Esophagus muscularis mucosa (tissue), 4 donors: ENCODE results near the gene CYFIP2. TPM values are rescaled to one million over a fixed set of nuclear protein-coding genes. Genes with fewer than 3 reads are reported as not detected.

Experiments
- DNase-seq: peaks from one replicate; pipeline ENCODE4 v3.0.0-alpha.2; 2017; ENCODE audit errors: extremely low spot score
- H3K27ac ChIP-seq, 4 donors: fragments of 200-600 bp; sonication (generic); replicated peaks in 1 of 4; 1 replicate in 3 of 4; 2 replicates in 1 of 4; pipeline ENCODE4 v1.5.1; 2016 to 2019; ENCODE audit warnings: mild to moderate bottlenecking in 1 of 4
- H3K27me3 ChIP-seq, 4 donors: fragments of 200-600 bp; sonication (generic); one replicate each; pipeline versions ENCODE4 v1.5.1 to v1.6.0; 2016 to 2019
- H3K36me3 ChIP-seq, 4 donors: fragments of 200-600 bp; sonication (generic); one replicate each; pipeline ENCODE4 v1.5.1; 2016 to 2019
- H3K4me1 ChIP-seq, 4 donors: fragments of 200-600 bp; sonication (generic); one replicate each; pipeline ENCODE4 v1.5.1; 2016 to 2019
- H3K4me3 ChIP-seq, 4 donors: fragments of 200-600 bp; sonication (generic); 1 replicate in 2 of 4; 2 replicates in 2 of 4; pipeline ENCODE4 v1.5.1; 2016 to 2019; ENCODE audit warnings: mild to moderate bottlenecking in 4 of 4, moderate library complexity in 1 of 4
- H3K9me3 ChIP-seq, 4 donors: fragments of 200-600 bp; sonication (generic); 1 replicate in 3 of 4; 2 replicates in 1 of 4; pipeline ENCODE4 v1.5.1; 2016 to 2019
- EP300 ChIP-seq: sonication (generic); formaldehyde crosslinking; IDR thresholded peaks from one replicate; pipeline ENCODE4 v1.6.1; 2017; ENCODE audit warnings: antibody characterized with exemption
- POLR2A ChIP-seq: fragments of 450-650 bp; IDR thresholded peaks from one replicate; pipeline ENCODE4 v1.6.1; 2017; ENCODE audit warnings: antibody characterized with exemption, moderate library complexity, mild to moderate bottlenecking, low read depth
- POLR2AphosphoS5 ChIP-seq, 2 donors: sonication (generic); formaldehyde crosslinking; IDR thresholded peaks; one replicate each; pipeline ENCODE4 v1.6.1; 2017; ENCODE audit warnings: antibody characterized with exemption in 2 of 2
- WGBS: methylation state at CpG from one replicate; pipeline ENCODE4 v1.1.5; 2018; 5-methylcytosine and 5-hydroxymethylcytosine counted together
- intact Hi-C: fragments of 100-400 bp; cut with DNase I; formaldehyde crosslinking; loops from one replicate; pipeline ENCODE4 v1.15.1; 2023
- total RNA-seq, 4 donors: library from RNA; depleted of rRNA; stranded (reverse); fragments of >200 nt; gene quantifications; one replicate each; pipeline versions ENCODE4 v1.1.0 to v1.2.1, GENCODE V29; 2016
- TF ChIP-seq, protein P1 (sequence below), 3 experiments: fragments of 200-600 bp in 2 of 3; fragments of 450-650 bp in 1 of 3; sonication (generic) in 2 of 3; IDR thresholded peaks; one replicate each; pipeline ENCODE4 v1.5.1; 2017 to 2019; ENCODE audit warnings: antibody characterized with exemption in 3 of 3, mild to moderate bottlenecking in 2 of 3, moderate library complexity in 1 of 3

Gene CYFIP2
- total RNA-seq, 4 donors from 2014 or later: 12.6 to 24.9 (median 14.6) TPM

- no peaks in the 10 kb centered on the region for H3K27me3 ChIP-seq
- no peak for DNase-seq
- no peaks in the 10 kb centered on the region for H3K9me3 ChIP-seq
- peaks cover 0 to 14% (median 8%) of the 10 kb centered on the region in 4 donors for H3K4me1 ChIP-seq
- intact Hi-C loops: no loop called here
- peaks cover 0 to 6% (median 0%) of the 10 kb centered on the region in 4 donors for H3K36me3 ChIP-seq
- TF ChIP-seq, protein P1, sequence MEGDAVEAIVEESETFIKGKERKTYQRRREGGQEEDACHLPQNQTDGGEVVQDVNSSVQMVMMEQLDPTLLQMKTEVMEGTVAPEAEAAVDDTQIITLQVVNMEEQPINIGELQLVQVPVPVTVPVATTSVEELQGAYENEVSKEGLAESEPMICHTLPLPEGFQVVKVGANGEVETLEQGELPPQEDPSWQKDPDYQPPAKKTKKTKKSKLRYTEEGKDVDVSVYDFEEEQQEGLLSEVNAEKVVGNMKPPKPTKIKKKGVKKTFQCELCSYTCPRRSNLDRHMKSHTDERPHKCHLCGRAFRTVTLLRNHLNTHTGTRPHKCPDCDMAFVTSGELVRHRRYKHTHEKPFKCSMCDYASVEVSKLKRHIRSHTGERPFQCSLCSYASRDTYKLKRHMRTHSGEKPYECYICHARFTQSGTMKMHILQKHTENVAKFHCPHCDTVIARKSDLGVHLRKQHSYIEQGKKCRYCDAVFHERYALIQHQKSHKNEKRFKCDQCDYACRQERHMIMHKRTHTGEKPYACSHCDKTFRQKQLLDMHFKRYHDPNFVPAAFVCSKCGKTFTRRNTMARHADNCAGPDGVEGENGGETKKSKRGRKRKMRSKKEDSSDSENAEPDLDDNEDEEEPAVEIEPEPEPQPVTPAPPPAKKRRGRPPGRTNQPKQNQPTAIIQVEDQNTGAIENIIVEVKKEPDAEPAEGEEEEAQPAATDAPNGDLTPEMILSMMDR (IDR thresholded peaks at IDR 0.05): no peak
- no peak for TF ChIP-seq POLR2A
- TF ChIP-seq EP300: no peak
- no peak for TF ChIP-seq POLR2AphosphoS5 (IDR thresholded peaks at IDR 0.05)
- WGBS: 71% methylated on average over 10 of the region's 10 CpGs
- no peak overlapping the region for H3K27ac ChIP-seq
- no peak overlapping the region for H3K4me3 ChIP-seq
Observed at GRCh38 chr5:157290981-157291711, 25.2 kb downstream of the CYFIP2 start.

- H3K36me3 ChIP-seq: peaks cover 0 to 10% (median 1%) of the 10 kb centered on the region in 4 donors
- no peak for DNase-seq
- H3K27me3 ChIP-seq: no peaks in the 10 kb centered on the region
- intact Hi-C loops: no loop called here
- H3K4me1 ChIP-seq: peaks cover 0 to 7% (median 0%) of the 10 kb centered on the region in 4 donors
- no peak overlapping the region for H3K4me3 ChIP-seq
- no peak overlapping the region for H3K27ac ChIP-seq
- no peaks in the 10 kb centered on the region for H3K9me3 ChIP-seq
- no peak for TF ChIP-seq POLR2AphosphoS5 (IDR thresholded peaks at IDR 0.05)
- TF ChIP-seq, protein P1 (IDR thresholded peaks at IDR 0.05): no peak
- TF ChIP-seq POLR2A: no peak
- TF ChIP-seq EP300: no peak
- WGBS: 93% methylated on average over 3 of the region's 3 CpGs
Observed at GRCh38 chr5:157292599-157292998, 26.7 kb downstream of the CYFIP2 start.

DNA sequence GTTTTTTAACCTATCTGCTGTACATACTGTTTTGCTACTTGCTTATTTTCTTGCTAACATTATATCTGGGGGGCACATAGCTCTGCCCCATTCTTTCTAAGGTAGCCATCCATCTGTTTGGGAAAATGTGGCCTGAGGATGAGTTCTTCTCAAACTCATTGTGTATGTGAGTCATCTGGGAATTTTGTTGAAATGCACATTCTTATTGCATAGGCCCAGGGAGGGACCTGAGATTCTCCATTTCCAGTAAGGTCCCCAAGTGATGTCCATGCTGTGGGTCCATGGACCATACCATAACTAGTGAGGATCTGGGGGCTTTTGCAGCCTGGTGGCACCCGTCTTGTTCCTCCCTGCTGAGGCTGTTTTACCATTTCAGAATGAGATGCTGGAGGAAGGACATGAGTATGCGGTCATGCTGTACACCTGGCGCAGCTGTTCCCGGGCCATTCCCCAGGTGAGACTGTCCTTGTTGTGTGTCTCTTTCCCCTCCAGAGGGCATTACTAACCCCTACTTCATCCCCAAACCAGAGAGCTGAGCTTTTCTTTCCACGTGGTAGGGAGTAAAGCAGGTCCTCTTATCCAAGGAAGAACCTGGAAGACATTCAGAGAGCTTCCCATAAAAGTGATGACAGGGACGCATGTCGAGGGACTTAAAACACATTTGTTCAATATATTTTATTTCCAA lies 28.6 kb downstream of the CYFIP2 start:
- peaks cover 0 to 7% (median 0%) of the 10 kb centered on the region in 4 donors for H3K4me1 ChIP-seq
- TF ChIP-seq POLR2A (no peak), POLR2AphosphoS5 (IDR thresholded peaks at IDR 0.05) (no peak), EP300 (no peak)
- TF ChIP-seq, protein P1 (IDR thresholded peaks at IDR 0.05): no peak
- peaks cover 0 to 13% (median 1%) of the 10 kb centered on the region in 4 donors for H3K36me3 ChIP-seq
- H3K9me3 ChIP-seq: no peaks in the 10 kb centered on the region
- no peak for DNase-seq
- no peaks in the 10 kb centered on the region for H3K27me3 ChIP-seq
- intact Hi-C loops: no loop called here
- no peak overlapping the region for H3K27ac ChIP-seq
- no peak overlapping the region for H3K4me3 ChIP-seq
- WGBS: 90% methylated on average over 7 of the region's 7 CpGs

DNA sequence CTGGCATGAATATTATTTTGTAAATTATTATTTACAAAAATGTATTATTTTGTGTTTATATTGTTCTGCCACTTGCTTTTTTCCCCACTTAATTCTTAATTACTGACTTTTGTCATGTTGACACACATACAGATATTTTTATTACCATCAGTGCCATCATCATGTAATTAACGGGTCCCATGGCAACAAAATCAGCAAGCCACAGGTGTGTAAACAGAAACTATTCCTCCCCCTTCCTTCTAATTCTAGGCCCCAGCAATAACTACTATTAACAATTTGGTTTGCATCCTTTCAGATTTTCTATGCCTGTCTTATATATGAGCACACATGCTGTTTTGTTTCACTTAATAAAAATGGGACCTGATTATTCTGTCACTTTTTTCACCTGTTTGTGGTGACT lies 29.3 kb downstream of the CYFIP2 start:
- no peaks in the 10 kb centered on the region for H3K27me3 ChIP-seq
- H3K36me3 ChIP-seq: peaks cover 0 to 13% (median 1%) of the 10 kb centered on the region in 4 donors
- no peak overlapping the region for H3K27ac ChIP-seq
- no peak overlapping the region for H3K4me3 ChIP-seq
- intact Hi-C loops: no loop called here
- H3K9me3 ChIP-seq: no peaks in the 10 kb centered on the region
- H3K4me1 ChIP-seq: peaks cover 0 to 5% (median 0%) of the 10 kb centered on the region in 4 donors
- no peak for DNase-seq
- TF ChIP-seq, protein P1 (IDR thresholded peaks at IDR 0.05): no peak
- no peak for TF ChIP-seq POLR2AphosphoS5 (IDR thresholded peaks at IDR 0.05)
- TF ChIP-seq EP300: no peak
- no peak for TF ChIP-seq POLR2A
- 48% methylated on average over 1 of the region's 1 CpG for WGBS
